Right lobe of liver (tissue), 6 donors: ENCODE measurements around the gene FADS3. TPM values are rescaled to one million over a fixed set of nuclear protein-coding genes. Genes with fewer than 3 reads are reported as not detected.

ENCODE experiments used
- ATAC-seq, 4 donors: fragments of 200-7000 bp; cut with Tn5 transposase; one replicate each; pipeline ENCODE4 v1.9.1; 2020; ENCODE audit warnings: mild to moderate bottlenecking in 4 of 4, moderate library complexity in 4 of 4
- DNase-seq, 3 donors: peaks; one replicate each; pipeline ENCODE4 v3.0.0-alpha.2; 2020
- H3K27ac ChIP-seq, 3 donors: fragments of 200-600 bp; one replicate each; pipeline ENCODE4 v1.8.0; 2022
- H3K27me3 ChIP-seq, 2 donors: fragments of 200-600 bp; one replicate each; pipeline ENCODE4 v1.8.0; 2022
- H3K36me3 ChIP-seq, 4 donors: fragments of 200-600 bp; sonication (generic) in 1 of 4; one replicate each; pipeline versions ENCODE4 v1.5.1 to v1.8.0; 2017 to 2022; ENCODE audit warnings: control low read depth in 1 of 4
- H3K4me1 ChIP-seq, 4 donors: fragments of 200-600 bp; sonication (generic) in 1 of 4; one replicate each; pipeline versions ENCODE4 v1.5.1 to v1.8.0; 2017 to 2022; ENCODE audit warnings: control low read depth in 1 of 4
- H3K4me3 ChIP-seq, 3 donors: fragments of 200-600 bp; one replicate each; pipeline ENCODE4 v1.8.0; 2022
- H3K9me3 ChIP-seq, 4 donors: fragments of 200-600 bp; sonication (generic) in 1 of 4; one replicate each; pipeline versions ENCODE4 v1.5.1 to v1.8.0; 2017 to 2022; ENCODE audit warnings: control low read depth in 1 of 4
- CTCF ChIP-seq, 4 donors: fragments of 200-600 bp in 3 of 4; fragments of 450-650 bp in 1 of 4; IDR thresholded peaks; one replicate each; pipeline versions ENCODE4 v1.5.1 to v1.8.0; 2016 to 2022; ENCODE audit warnings: antibody characterized with exemption in 4 of 4, mild to moderate bottlenecking in 2 of 4
- POLR2A ChIP-seq: fragments of 450-650 bp; IDR thresholded peaks from one replicate; pipeline ENCODE4 v1.6.1; 2017; ENCODE audit warnings: antibody characterized with exemption, mild to moderate bottlenecking
- WGBS: methylation state at CpG from one replicate; pipeline ENCODE4 v1.1.6; 2018; ENCODE audit warnings: low coverage, low lambda C conversion rate; ENCODE audit not compliant: insufficient coverage; ENCODE audit errors: missing lambda C conversion rate; 5-methylcytosine and 5-hydroxymethylcytosine counted together
- intact Hi-C, 2 donors: fragments of 100-400 bp; cut with DNase I; formaldehyde crosslinking; loops; one replicate each; pipeline versions ENCODE4 v1.11.2 to v1.14.1; 2022
- total RNA-seq, 6 experiments: library from RNA; depleted of rRNA in 2 of 6; stranded (reverse); fragments of >200 nt in 2 of 6; fragmentation: NEBNext Ultra II Directional in 3 of 6; extraction: Animal tissue kit (Norgen Biotek cat#: 25700) in 3 of 6; gene quantifications; one replicate each; pipeline versions ENCODE4 v1.1.0 to v1.2.4, GENCODE V29; 2016 to 2023
- donor health status: DM: no; HTN: yes; CAD: no.
- donor health status: DM: no; HTN: no; CAD: no.
- donor health status: DM: no; HTN: no; CAD: no.
- donor health status: DM: no; HTN: yes; CAD: no.
- donor health status: DM: no; HTN: yes; CAD: no.

Gene FADS3
- total RNA-seq, 6 experiments from 2014 or later = 13.0 to 69.8 (median 22.7) TPM

- H3K9me3 ChIP-seq = no peaks in the 10 kb centered on the region
- WGBS = 47% methylated on average over 9 of the region's 17 CpGs
- H3K27me3 ChIP-seq = no peaks in the 10 kb centered on the region
- peak; percentile 69 to 76 (median 73) for ATAC-seq
- intact Hi-C loops = loop anchor here (5.0 to 10.0 kb wide), 4 partner anchors 50 to 185 kb away; no protein-coding TSS in a partner anchor
- H3K27ac ChIP-seq = no peak overlapping the region
- peaks cover 0 to 3% (median 0%) of the 10 kb centered on the region in 4 donors for H3K4me1 ChIP-seq
- peak; percentile 81 to 85 (median 82) for TF ChIP-seq CTCF (IDR thresholded peaks at IDR 0.05)
- TF ChIP-seq POLR2A = no peak
- H3K36me3 ChIP-seq = no peaks in the 10 kb centered on the region
- peak in 2 of 3 donors; percentile 69 to 73 for DNase-seq
- no peak overlapping the region for H3K4me3 ChIP-seq
Measured at GRCh38 chr11:61897387-61898246, 6.3 kb upstream of the FADS3 start.

DNA sequence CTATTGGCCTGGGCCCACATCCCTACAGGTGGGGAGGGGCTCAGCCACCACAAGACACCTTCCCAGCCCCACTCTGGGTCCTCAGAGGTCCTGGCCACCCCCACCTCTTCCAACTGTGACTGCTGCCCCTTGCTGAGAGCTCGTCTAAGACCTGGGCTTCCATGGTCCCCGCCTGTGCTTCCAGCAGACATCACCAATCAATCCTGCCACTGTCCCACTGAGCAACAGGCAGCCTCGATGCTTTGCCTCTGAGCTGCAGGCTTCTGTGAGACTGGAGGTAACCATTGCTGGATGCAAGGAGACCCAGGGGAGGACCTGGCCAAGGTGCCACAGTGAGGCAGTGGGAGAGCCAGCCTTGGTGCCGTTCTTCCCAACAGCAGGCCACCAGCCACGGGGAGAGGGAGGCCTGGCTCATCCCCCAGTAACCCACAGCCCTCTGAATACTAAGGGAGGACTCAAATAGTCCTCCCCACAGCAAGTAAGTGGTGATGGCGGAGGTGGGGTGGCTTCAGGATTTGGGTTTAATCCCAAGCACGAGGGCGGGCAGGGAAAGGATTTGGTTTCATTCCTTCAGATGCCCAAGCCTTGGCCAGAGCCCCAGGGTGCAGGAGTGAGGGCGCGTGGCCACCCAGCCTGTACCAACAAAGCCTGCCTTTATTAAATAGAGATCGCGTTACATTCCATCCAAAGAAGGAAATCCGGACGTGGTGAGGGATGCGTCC is 5.5 kb upstream of the FADS3 start:
- Histone ChIP-seq H3K9me3 (no peaks in the 10 kb centered on the region), H3K4me1 (peaks cover 0 to 3% (median 0%) of the 10 kb centered on the region in 4 donors), H3K4me3 (no peak overlapping the region), H3K36me3 (no peaks in the 10 kb centered on the region), H3K27ac (no peak overlapping the region), H3K27me3 (no peaks in the 10 kb centered on the region)
- no peak for TF ChIP-seq CTCF (IDR thresholded peaks at IDR 0.05)
- TF ChIP-seq POLR2A = no peak
- WGBS = 72% methylated on average over 11 of the region's 15 CpGs
- intact Hi-C loops = loop anchor here (5.0 to 10.0 kb wide), 4 partner anchors 50 to 185 kb away; no protein-coding TSS in a partner anchor
- DNase-seq = no peak
- no peak for ATAC-seq

DNA sequence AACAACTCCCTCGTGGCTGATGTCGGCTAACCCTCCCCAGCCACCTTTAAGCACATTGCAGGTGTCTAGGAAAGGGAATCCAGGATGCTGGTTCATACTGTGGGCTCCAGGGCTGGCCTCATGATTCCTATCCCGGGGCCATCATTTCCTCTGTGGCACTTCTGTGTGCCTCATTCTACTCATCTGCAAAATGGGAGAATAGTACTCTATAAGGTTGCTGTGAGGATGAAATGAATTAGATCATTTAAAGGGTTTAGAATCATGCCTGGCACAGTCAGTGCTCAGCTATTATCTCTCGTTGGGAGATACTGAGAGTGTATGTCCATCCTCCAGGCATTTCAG is 4.3 kb upstream of the FADS3 start:
- Histone ChIP-seq H3K27me3 (no peaks in the 10 kb centered on the region), H3K4me1 (peaks cover 0 to 6% (median 1%) of the 10 kb centered on the region in 4 donors), H3K9me3 (no peaks in the 10 kb centered on the region), H3K27ac (no peak overlapping the region), H3K4me3 (no peak overlapping the region), H3K36me3 (no peaks in the 10 kb centered on the region)
- DNase-seq (no peak), ATAC-seq (no peak)
- no peak for TF ChIP-seq POLR2A
- TF ChIP-seq CTCF (IDR thresholded peaks at IDR 0.05) = no peak
- intact Hi-C loops = loop anchor here (5.0 to 10.0 kb wide), 4 partner anchors 52 to 187 kb away; no protein-coding TSS in a partner anchor
- 39% methylated on average over 2 of the region's 4 CpGs for WGBS

GRCh38 chr11:61895046-61895717 is 3.8 kb upstream of the FADS3 start:
- 65% methylated on average over 11 of the region's 17 CpGs for WGBS
- ATAC-seq = no peak
- intact Hi-C loops = loop anchor here (5.0 to 10.0 kb wide), 4 partner anchors 52 to 187 kb away; no protein-coding TSS in a partner anchor

More at GRCh38 chr11:61895046-61895717, 3.8 kb upstream of the FADS3 start:
- Histone ChIP-seq H3K9me3 (no peaks in the 10 kb centered on the region), H3K4me3 (no peak overlapping the region), H3K36me3 (no peaks in the 10 kb centered on the region), H3K27me3 (no peaks in the 10 kb centered on the region), H3K4me1 (peaks cover 0 to 11% (median 2%) of the 10 kb centered on the region in 4 donors), H3K27ac (no peak overlapping the region)
- TF ChIP-seq POLR2A = no peak
- TF ChIP-seq CTCF (IDR thresholded peaks at IDR 0.05) = no peak
- DNase-seq = no peak
